ENCODE measurements around the gene LIPJ.

LIPJ gene

DNA sequence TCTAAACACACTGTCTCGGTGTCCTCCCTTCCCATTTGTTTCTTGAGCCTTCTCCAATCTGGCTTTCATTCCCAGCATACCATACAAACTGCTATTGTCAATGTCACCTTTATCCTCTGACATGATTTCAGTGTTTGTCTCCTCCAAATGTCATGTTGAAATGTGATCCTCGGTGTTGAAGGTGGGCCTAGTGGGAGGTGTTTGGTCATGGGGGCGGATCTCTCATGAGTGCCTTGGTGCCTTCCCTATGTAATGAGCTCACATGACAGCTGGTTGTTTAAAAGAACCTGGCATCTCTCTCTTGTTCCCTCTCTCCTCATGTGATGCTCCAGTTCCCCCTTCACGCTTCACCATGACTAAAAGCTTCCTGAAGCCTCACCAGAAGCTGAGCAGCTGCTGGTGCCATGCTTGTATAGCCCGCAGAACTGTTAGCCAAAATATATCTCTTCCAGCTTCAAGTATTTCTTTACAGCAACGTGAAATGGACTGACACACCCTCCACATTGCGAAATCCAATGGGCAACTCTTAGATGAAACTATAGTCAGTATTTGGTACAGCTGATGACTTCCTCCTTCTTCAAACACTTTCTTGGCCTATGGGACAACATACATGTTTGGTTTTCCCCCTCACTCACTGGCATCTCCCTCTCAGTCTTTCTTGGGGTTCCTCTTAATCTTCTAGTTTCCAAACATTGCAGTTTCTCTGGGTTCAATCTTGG lies 31.2 kb upstream of the LIPJ start:
- Histone ChIP-seq H3K27ac (ENCODE audit: low read depth, low read length) (no peak overlapping the region), H3K27me3 (ENCODE audit: insufficient read depth, low read length) (no peaks in the 10 kb centered on the region), H2AFZ (ENCODE audit: low read length, unreplicated experiment) (no peak overlapping the region), H3K79me2 (ENCODE audit: control insufficient read depth, insufficient read depth, low read length, unreplicated experiment) (no peaks in the 10 kb centered on the region), H3K36me3 (ENCODE audit: insufficient read depth, low read length) (no peaks in the 10 kb centered on the region), H3K4me1 (ENCODE audit: control insufficient read depth, insufficient read depth, low read length, unreplicated experiment) (peaks cover 18% of the 10 kb centered on the region), H3K4me3 (ENCODE audit: low read depth, low read length) (no peak overlapping the region)

DNA sequence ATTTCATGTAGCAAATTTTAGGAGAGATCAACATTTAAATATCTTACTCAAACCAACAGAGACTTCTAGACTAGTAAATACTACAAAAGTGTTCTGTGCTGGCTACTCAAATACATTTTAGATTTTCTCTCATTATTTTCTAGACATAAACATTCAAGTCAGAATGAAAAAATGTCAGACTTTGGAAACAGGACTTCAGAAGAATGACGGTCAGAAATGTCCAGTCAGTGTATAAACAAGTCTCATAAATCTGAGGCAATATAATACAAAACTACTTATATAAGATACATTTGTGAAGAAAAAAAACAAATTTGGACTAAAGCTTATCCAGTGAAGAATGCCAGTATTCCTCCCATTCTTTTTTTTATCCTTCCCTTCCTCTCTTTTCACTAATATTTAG lies 29.3 kb upstream of the LIPJ start:
- Histone ChIP-seq H3K79me2 (ENCODE audit: control insufficient read depth, insufficient read depth, low read length, unreplicated experiment) (no peaks in the 10 kb centered on the region), H2AFZ (ENCODE audit: low read length, unreplicated experiment) (peak overlapping the region; percentile 2), H3K27ac (ENCODE audit: low read depth, low read length) (peak overlapping the region; percentile 72), H3K4me3 (ENCODE audit: low read depth, low read length) (no peak overlapping the region), H3K27me3 (ENCODE audit: insufficient read depth, low read length) (no peaks in the 10 kb centered on the region), H3K36me3 (ENCODE audit: insufficient read depth, low read length) (no peaks in the 10 kb centered on the region), H3K4me1 (ENCODE audit: control insufficient read depth, insufficient read depth, low read length, unreplicated experiment) (peaks cover 18% of the 10 kb centered on the region)

DNA sequence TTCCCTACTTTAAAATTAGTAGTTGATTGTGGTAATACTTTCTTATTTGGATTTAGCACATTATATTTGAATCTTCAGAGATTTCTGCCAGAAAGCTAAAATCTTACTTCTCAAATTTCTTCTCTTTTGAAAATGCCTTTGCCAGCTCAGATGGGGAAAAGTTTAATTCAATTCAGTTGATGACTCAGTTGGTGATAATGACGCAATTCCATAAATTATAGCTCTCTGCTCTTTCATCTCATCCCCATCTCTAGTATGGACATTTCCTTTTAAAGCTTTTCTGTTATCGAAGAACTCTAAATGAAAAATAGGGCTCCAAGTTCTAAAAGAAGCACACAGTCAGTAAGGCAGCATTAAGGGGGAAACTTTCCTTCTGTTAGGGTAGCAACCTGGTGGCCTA lies 28.9 kb upstream of the LIPJ start:
- Histone ChIP-seq H3K36me3 (ENCODE audit: insufficient read depth, low read length) (no peaks in the 10 kb centered on the region), H3K4me3 (ENCODE audit: low read depth, low read length) (no peak overlapping the region), H3K27me3 (ENCODE audit: insufficient read depth, low read length) (no peaks in the 10 kb centered on the region), H3K4me1 (ENCODE audit: control insufficient read depth, insufficient read depth, low read length, unreplicated experiment) (peaks cover 18% of the 10 kb centered on the region), H2AFZ (ENCODE audit: low read length, unreplicated experiment) (peak overlapping the region; percentile 2), H3K27ac (ENCODE audit: low read depth, low read length) (peak overlapping the region; percentile 72), H3K79me2 (ENCODE audit: control insufficient read depth, insufficient read depth, low read length, unreplicated experiment) (no peaks in the 10 kb centered on the region)

DNA sequence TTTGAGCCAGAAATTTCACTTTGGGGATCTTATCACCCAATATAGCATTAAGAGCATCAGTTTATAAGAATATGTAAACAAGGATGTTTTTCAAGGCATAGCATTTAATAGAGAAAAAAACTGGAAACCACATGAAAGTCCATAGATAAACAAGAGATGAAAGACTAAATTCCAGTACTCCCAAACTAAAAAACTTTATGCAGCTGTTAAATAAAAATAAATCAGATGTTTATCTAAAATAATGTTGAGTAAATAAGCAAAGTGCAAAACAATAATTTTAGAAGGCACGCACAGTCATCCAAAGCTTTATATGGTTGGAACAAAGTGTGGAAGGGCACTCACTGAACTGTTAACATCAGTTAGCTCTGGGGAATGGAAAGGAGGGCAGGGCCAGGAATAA lies 24.4 kb upstream of the LIPJ start:
- H3K27ac ChIP-seq (ENCODE audit: low read depth, low read length) = no peak overlapping the region
- no peaks in the 10 kb centered on the region for H3K36me3 ChIP-seq (ENCODE audit: insufficient read depth, low read length)
- H3K4me1 ChIP-seq (ENCODE audit: control insufficient read depth, insufficient read depth, low read length, unreplicated experiment) = peaks cover 16% of the 10 kb centered on the region
- H3K4me3 ChIP-seq (ENCODE audit: low read depth, low read length) = no peak overlapping the region
- H3K27me3 ChIP-seq (ENCODE audit: insufficient read depth, low read length) = no peaks in the 10 kb centered on the region
- H2AFZ ChIP-seq (ENCODE audit: low read length, unreplicated experiment) = no peak overlapping the region
- H3K79me2 ChIP-seq (ENCODE audit: control insufficient read depth, insufficient read depth, low read length, unreplicated experiment) = no peaks in the 10 kb centered on the region

DNA sequence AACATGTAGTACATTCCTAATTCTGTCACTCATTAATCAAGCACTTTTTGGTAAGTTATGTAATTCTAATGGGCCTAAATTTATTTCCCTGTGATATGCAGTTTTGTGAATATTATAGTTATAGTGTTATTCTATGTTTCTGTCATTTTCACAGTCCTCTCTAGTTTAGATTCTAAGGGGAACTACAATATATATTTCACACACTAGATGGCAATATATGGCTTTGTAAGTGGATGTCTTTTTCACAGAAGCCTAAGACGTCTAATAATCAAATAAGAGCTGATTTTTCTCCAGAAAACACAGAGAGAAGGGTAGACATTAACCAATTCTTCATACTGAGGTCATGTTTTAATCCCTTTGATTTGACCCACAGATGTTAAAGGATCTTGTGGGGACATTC lies 21.5 kb upstream of the LIPJ start:
- Histone ChIP-seq H2AFZ (ENCODE audit: low read length, unreplicated experiment) (peak overlapping the region; percentile 48), H3K4me1 (ENCODE audit: control insufficient read depth, insufficient read depth, low read length, unreplicated experiment) (peaks cover 5% of the 10 kb centered on the region), H3K27me3 (ENCODE audit: insufficient read depth, low read length) (no peaks in the 10 kb centered on the region), H3K4me3 (ENCODE audit: low read depth, low read length) (no peak overlapping the region), H3K27ac (ENCODE audit: low read depth, low read length) (no peak overlapping the region), H3K79me2 (ENCODE audit: control insufficient read depth, insufficient read depth, low read length, unreplicated experiment) (no peaks in the 10 kb centered on the region), H3K36me3 (ENCODE audit: insufficient read depth, low read length) (no peaks in the 10 kb centered on the region)

DNA sequence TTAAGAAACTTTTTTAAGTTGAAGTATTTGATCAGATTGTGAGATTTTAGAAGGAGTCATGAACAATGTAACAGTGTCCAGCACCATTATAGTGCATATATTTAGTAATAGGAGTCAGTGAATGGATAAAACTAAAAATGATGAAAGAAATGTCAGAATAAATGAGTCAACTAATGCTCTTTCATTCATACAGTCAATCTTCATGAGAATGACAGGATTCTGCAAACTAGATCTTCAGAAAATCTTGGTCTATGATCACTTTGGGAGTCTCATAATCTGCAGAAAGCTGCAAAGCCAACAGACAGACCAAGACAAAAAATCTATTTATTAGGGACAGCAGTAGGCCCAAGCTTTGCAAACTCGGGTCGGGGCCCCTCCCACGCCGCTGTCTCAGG lies 4.2 kb upstream of the LIPJ start:
- Histone ChIP-seq H3K79me2 (ENCODE audit: control insufficient read depth, insufficient read depth, low read length, unreplicated experiment) (no peaks in the 10 kb centered on the region), H3K27ac (ENCODE audit: low read depth, low read length) (no peak overlapping the region), H3K4me1 (ENCODE audit: control insufficient read depth, insufficient read depth, low read length, unreplicated experiment) (peaks cover 6% of the 10 kb centered on the region), H3K4me3 (ENCODE audit: low read depth, low read length) (peak overlapping the region; percentile 87), H3K27me3 (ENCODE audit: insufficient read depth, low read length) (no peaks in the 10 kb centered on the region), H2AFZ (ENCODE audit: low read length, unreplicated experiment) (peak overlapping the region; percentile 98), H3K36me3 (ENCODE audit: insufficient read depth, low read length) (no peaks in the 10 kb centered on the region)

DNA sequence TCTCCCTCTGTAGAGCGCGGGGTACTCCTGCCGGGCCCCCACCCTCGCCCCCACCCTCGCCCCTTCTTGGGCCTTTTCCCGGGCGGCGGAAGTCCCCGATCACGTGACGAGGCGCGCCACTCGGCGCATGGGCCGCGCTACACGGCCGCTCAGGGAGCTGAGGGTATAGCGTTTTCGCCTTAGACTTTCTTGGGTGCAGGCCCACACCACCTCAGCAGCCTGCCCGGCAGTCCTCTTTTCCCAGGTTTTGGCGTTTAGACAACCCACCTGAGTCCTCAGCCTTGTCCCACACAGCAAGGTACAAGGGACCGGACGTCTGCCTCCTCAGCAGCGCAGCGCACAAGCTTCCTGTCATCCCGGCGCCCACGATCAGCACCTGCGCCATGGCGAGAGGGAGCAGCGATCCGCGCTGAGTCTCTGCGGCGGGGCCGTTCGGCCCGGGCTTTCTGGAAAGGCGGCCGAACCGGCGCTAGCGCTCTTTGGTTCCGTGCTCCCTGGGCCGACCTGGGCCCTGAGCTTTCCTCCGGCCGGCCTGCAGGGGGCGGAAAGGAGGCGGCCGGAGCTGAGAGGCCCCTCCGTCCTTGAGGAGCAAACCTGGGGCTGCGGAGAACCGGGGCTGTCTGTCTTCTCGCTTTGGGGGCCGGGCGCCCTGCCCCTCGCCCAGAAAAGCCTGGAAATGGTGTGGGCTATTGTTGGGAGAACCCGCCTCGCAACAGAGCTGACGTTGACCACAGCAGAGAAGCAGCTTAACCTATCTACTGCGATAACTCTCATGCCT lies 3.6 kb upstream of the LIPJ start, which contains the start of gene RNLS:
Gene RNLS, minus strand, starts transcription at position 513 of the 778 bp plus-strand sequence.
- H3K4me1 ChIP-seq (ENCODE audit: control insufficient read depth, insufficient read depth, low read length, unreplicated experiment) = peaks cover 6% of the 10 kb centered on the region
- H3K36me3 ChIP-seq (ENCODE audit: insufficient read depth, low read length) = no peaks in the 10 kb centered on the region
- H2AFZ ChIP-seq (ENCODE audit: low read length, unreplicated experiment) = peak within 1 kb of the TSS; percentile 98
- H3K79me2 ChIP-seq (ENCODE audit: control insufficient read depth, insufficient read depth, low read length, unreplicated experiment) = no peaks in the 10 kb centered on the region
- peak within 1 kb of the TSS; percentile 87 for H3K4me3 ChIP-seq (ENCODE audit: low read depth, low read length)
- no peaks in the 10 kb centered on the region for H3K27me3 ChIP-seq (ENCODE audit: insufficient read depth, low read length)
- peak within 1 kb of the TSS; percentile 70 for H3K27ac ChIP-seq (ENCODE audit: low read depth, low read length)

DNA sequence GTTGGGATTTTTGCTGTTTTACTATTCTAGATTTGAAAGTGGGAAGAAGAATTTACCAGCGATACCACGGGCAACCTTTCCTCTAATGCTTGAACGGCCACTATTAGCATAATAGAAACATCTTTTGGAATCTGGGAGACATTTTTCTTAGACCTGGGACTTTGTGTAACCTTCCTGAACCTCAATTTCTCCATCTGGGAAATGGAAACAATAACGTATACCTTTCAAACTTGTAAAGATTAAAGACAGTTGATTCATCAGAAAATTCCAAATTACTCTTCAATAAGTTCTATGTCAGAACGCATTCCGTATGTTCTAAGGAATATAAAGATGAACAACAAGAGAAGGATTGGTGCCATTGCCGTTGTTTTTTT lies 3.0 kb upstream of the LIPJ start:
- Histone ChIP-seq H2AFZ (ENCODE audit: low read length, unreplicated experiment) (peak overlapping the region; percentile 98), H3K79me2 (ENCODE audit: control insufficient read depth, insufficient read depth, low read length, unreplicated experiment) (no peaks in the 10 kb centered on the region), H3K4me1 (ENCODE audit: control insufficient read depth, insufficient read depth, low read length, unreplicated experiment) (peaks cover 6% of the 10 kb centered on the region), H3K27me3 (ENCODE audit: insufficient read depth, low read length) (no peaks in the 10 kb centered on the region), H3K27ac (ENCODE audit: low read depth, low read length) (peak overlapping the region; percentile 70), H3K4me3 (ENCODE audit: low read depth, low read length) (peak overlapping the region; percentile 87), H3K36me3 (ENCODE audit: insufficient read depth, low read length) (no peaks in the 10 kb centered on the region)

DNA sequence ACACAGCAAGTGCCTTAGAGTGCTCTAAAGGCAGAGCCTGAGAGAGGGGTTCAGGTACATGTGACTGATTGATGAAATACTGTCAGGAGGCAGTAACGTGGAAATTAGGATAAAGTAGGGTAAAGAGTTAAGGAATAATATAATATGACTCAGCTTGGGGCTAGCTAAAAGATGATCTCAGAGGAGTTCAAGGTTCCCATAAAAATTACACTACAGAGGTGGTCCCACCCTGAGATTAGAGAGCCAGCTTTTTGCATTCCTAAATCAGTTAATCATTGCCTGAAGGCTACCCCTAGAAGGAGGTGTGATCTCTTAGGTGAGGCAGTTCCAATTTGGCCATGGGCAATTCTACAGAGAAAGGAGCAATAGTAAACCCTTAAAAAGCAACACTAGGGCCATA lies 5.8 kb downstream of the LIPJ start:
- no peaks in the 10 kb centered on the region for H3K79me2 ChIP-seq (ENCODE audit: control insufficient read depth, insufficient read depth, low read length, unreplicated experiment)
- no peak overlapping the region for H2AFZ ChIP-seq (ENCODE audit: low read length, unreplicated experiment)
- no peak overlapping the region for H3K4me3 ChIP-seq (ENCODE audit: low read depth, low read length)
- no peaks in the 10 kb centered on the region for H3K36me3 ChIP-seq (ENCODE audit: insufficient read depth, low read length)
- no peaks in the 10 kb centered on the region for H3K27me3 ChIP-seq (ENCODE audit: insufficient read depth, low read length)
- no peak overlapping the region for H3K27ac ChIP-seq (ENCODE audit: low read depth, low read length)
- H3K4me1 ChIP-seq (ENCODE audit: control insufficient read depth, insufficient read depth, low read length, unreplicated experiment) = no peaks in the 10 kb centered on the region

DNA sequence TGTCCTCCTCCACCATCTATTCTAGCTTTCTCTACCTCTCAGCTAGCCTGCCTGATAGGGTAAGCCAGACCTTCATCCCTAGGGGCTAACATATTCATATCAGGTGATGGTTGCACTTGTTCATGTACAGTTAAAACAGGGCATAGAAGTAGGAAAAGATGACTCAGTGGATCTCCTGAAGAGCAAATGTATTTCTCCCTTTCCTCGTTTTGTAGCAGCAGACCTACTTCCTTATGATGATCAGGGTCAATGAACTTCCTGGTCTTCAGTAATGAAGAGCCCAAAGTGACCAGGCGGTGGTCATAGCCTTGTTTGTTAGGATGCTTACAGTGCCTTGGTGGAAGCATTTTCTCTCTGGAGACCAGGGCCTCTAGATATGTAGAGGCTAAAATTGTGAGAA lies 6.3 kb downstream of the LIPJ start:
- Histone ChIP-seq H3K4me3 (ENCODE audit: low read depth, low read length) (no peak overlapping the region), H3K36me3 (ENCODE audit: insufficient read depth, low read length) (no peaks in the 10 kb centered on the region), H2AFZ (ENCODE audit: low read length, unreplicated experiment) (no peak overlapping the region), H3K79me2 (ENCODE audit: control insufficient read depth, insufficient read depth, low read length, unreplicated experiment) (no peaks in the 10 kb centered on the region), H3K4me1 (ENCODE audit: control insufficient read depth, insufficient read depth, low read length, unreplicated experiment) (no peaks in the 10 kb centered on the region), H3K27me3 (ENCODE audit: insufficient read depth, low read length) (no peaks in the 10 kb centered on the region), H3K27ac (ENCODE audit: low read depth, low read length) (no peak overlapping the region)

DNA sequence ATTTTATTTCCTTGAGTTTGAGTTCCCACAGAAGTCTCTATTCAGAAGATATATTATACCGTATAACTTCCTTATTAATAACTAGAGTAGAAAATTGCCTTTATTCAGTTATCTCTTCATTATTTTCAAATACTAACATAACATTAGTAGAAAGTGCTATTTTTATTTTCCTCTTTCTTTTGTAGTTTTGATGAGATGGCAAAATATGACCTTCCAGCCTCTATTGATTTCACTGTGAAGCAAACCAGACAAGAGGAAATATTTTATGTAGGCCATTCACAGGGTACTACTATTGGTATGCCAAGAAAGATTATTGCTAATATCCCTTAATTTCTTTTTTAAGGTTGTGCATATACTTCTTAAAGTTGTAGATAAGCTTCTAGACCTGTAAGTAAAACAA lies 7.9 kb downstream of the LIPJ start:
- H3K4me3 ChIP-seq (ENCODE audit: low read depth, low read length) = no peak overlapping the region
- H2AFZ ChIP-seq (ENCODE audit: low read length, unreplicated experiment) = no peak overlapping the region
- H3K27me3 ChIP-seq (ENCODE audit: insufficient read depth, low read length) = no peaks in the 10 kb centered on the region
- no peaks in the 10 kb centered on the region for H3K79me2 ChIP-seq (ENCODE audit: control insufficient read depth, insufficient read depth, low read length, unreplicated experiment)
- H3K27ac ChIP-seq (ENCODE audit: low read depth, low read length) = no peak overlapping the region
- no peaks in the 10 kb centered on the region for H3K4me1 ChIP-seq (ENCODE audit: control insufficient read depth, insufficient read depth, low read length, unreplicated experiment)
- no peaks in the 10 kb centered on the region for H3K36me3 ChIP-seq (ENCODE audit: insufficient read depth, low read length)
